H4 (cell line): ENCODE results near the gene TSPO2. TPM values are rescaled to one million over a fixed set of nuclear protein-coding genes. Genes with fewer than 3 reads are reported as not detected.
A peak's percentile ranks its signal among the peaks of the same experiment; 100 is the strongest.
"Not testable (repeated sequence)": the region's sequence is repeated elsewhere in the genome, so short reads cannot be mapped to it uniquely, and the experiment has no call there.

Experiments
- DNase-seq: peaks from one replicate; pipeline ENCODE4 v3.0.0-alpha.2; 2015; ENCODE audit warnings: low spot score
- total RNA-seq: library from RNA; depleted of rRNA; stranded (reverse); fragments of >200 nt; shearing (Covaris generic); gene quantifications from 2 replicates; pipeline ENCODE4 v1.2.3, GENCODE V29; 2014; rRNA removed

Gene TSPO2, protein sequence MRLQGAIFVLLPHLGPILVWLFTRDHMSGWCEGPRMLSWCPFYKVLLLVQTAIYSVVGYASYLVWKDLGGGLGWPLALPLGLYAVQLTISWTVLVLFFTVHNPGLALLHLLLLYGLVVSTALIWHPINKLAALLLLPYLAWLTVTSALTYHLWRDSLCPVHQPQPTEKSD
- total RNA-seq: not detected in 2 replicates

DNA sequence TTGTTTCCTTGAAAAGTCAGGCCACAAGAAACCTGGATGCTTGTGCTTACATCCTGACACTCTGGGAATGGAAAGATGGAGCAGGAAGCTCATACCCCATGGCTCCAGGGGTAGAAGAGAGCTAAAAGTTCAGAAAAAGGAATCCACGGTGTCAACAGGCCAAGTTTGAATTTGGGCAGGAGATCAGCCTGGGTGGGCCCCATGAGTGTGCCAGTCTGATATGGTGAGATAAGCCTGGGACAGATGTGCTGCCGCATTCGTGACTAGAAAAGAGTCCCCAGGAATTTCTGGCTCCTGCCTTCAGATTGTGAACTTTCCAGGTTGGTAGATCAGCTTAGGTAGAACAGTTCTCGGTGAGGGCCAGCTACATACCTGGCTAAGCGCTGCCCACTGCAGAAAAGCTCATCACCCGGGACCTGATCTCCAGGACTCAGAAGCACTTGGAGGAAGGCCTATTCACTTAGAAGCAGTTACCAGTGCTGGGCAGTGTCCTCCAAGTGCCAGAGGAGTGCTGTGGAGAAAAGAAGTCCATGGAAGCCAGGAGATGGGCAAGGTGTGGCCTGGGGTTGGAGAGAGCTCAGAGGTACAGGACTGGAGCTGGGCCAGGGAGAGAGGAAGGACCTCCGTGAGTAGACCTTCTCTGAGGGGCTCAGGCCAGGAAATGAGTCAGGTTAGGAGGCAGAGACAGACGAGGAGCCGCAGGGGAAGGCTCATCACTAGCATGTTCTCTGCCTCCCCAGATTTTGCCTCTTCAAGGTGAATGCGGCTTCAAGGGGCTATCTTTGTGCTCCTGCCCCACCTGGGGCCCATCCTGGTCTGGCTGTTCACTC, at the start of gene TSPO2:
TSPO2 (plus strand) TSS at position 242 of the 830 bp plus-strand sequence; CDS start at position 761, 519 bp downstream.
- no peak for DNase-seq

DNA sequence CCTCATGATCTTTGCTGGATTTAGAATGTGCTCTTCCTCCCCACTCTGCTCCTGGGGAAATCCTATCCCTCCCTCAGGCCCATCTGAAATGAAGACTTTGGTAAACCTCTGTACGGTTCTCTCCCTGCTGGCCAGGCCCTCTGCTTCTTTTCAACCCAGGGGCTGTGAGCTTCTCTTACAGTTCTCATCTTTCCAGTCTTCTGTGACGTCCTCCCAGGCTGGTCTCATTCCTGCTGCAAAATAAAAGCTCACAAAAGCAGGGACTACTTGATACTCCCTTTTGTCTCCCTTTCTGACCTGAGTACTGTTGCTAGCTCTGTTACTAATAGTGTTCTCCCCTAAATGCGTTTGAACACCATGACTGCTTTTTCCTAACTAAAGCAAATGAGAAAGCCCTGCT, 49.5 kb upstream of the TSPO2 start:
- no peak for DNase-seq

DNA sequence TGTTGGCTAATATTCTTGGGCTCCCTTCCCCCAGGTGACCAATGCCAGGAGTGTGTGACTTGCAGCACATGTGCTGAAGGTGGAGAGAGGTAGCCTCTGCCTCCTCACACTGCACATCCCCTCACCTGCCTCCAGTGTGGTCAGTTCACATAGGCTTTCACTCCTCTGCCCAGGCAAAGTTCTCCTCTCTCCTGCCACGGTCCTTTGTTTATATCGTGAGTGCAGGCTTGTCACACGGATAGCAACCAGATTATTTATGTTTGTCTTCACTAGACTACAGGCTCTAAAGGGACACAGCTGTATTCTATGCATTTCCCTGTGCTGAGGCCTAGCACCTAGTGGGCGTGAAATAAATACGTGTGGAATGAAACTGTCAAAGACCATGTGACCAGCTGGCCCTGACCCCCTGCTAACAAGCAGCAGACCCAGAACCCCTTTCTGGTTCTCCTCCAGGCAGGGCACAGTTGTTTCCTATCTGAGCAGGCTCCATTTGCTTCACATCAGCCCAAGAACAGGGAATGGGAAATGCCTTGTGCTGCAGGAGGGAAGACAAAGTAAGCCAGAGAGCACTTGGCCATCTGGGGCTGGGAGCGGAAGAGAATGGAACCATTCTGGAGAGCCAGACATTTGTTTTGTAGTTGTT, 45.6 kb upstream of the TSPO2 start:
- peak; percentile 42 for DNase-seq

DNA sequence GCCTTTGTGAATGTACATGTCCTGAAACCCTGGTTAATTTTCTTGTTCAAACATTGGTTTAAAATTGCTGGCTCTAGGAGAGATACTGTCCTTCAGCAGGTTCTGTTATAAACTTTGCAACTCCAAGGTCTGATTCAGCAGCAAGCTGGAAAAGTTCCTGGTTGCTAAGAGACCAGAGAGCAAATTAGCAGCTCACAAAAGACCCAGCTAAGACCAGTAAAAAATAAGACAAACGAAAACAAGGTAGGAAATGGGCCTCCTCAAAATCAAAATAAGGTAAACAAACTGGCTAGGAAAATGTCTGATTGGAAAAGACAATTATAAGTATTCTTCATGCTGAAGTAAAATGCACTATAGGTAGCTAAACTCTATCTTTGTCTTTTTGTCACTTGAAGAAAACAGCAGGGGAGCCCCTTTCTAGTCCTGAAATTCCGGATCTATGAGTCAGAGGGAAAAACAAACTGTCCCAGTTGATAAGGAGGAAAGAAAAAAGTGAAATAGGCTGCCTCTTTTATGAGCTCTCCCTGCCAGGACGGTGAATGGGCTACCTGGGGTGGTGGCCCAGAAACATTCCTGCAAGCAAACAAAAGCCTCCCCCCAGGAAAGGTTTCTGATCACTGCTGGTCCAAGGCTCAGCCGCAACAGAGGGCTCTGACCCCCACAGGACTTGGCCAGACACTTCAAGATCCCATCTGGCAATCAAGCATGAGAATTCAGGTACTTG, 44.9 kb upstream of the TSPO2 start:
- DNase-seq: peak; percentile 71

DNA sequence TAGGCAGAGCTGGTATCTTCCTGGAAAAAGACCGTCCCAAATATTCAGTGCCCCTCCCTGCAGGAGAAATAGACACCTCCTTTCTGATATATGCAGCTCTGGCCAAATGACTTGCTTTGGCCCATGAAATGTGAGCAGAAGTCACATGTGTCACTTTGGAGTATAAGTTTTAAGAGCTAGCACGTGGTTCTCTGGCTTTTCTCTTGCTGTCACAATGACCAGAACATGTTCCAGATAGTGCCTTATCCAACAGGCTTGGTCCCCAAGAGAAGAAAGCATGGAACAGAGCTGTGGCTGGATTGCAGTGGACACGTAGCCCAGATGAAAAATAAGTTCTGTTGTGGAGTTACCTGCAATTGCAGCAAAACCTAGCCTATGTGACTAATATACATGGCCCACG, 43.6 kb upstream of the TSPO2 start:
- no peak for DNase-seq

DNA sequence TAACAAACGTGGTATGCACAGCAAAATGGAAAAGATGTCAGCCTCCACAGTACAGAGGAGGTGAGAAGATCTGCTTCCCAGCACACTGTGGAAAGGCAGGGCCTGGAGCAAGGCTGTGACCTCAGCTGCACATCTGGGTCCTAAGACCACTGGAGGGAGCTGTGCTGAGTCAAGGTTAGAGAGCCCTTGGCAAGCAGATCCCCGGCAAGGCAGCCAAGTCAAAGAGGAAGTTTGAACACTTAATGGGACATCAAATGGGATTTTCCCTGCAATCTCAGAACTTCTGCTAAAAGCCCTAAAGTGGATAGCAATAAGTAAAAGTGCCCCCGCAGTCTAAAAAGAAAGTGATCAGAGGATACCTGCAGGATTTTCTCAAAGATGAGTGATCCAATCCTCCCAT, 42.7 kb upstream of the TSPO2 start:
- DNase-seq: peak; percentile 79

DNA sequence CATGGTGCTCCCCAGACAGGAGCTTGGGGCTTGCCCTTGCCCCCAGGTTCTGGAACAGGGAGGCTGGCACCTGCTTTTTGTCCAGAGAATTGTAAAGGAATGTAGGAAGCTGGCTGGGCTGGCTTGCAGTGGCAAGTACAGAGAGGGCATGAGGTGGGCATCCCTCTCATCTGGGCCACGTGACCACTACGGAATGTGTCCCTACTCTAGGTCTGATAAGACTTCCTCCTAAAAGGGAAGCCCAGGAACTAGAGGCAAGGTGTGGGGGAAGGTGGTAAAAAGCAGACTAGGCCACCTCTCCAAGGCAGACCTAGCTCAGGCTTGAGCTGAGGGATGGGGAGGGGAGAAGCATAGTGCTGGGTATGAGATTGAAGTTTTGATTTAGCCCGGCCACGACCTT, 42.0 kb upstream of the TSPO2 start:
- DNase-seq: no peak

DNA sequence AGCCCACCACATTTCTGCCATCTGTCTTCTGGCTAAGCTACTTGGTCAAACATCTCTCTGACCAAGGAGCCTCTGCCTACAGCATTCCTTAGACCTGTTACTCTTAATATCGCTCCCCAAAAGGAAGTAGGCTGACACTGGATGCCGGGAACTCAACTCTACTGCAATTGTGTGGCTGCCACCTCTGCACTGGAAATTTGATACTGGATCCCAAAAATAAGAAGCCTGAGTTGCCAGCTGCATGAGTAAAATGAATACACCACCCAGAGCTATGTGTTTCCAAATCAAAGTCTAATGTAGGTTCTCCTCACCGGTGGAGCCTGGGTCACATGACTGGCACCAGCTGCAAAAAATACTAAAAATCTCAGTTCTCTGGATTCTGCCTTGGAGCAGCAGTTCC, 40.1 kb upstream of the TSPO2 start:
- DNase-seq: no peak

DNA sequence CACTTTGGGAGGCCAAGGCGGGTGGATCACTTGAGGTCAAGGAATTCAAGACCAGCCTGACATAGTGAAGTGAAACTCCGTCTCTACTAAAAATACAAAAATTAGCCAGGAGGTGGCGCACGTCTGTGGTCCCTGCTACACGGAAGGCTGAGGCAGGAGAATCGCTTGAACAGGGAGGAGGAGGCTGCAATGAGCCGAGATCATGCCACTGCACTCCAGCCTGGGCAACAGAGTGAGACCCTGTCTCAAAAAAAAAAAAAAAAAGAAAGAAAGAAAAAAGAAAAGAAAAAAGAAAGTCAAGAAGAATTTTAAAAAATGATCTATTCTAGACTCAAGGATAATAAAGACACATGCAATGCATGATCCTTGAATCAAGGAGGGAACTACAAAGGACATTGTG, 36.0 kb upstream of the TSPO2 start:
- DNase-seq: peak; percentile 75

DNA sequence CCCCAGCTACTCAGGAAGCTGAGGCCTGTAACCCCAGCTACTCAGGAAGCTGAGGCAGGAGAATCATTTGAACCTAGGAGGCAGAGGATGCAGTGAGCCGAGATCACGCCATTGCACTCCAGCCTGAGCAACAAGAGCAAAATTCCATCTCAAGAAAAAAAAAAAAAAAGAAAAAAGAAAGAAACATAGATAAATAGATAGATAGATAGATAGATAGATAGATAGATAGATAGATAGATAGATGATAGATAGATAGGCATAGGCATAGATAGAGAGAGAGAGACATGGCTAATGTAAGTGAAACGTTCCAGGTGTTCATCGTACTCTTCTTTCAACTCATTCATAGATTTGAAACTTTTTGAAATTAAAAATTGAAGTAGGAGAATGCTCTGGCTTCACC, 35.3 kb upstream of the TSPO2 start:
- DNase-seq: not testable (repeated sequence)

DNA sequence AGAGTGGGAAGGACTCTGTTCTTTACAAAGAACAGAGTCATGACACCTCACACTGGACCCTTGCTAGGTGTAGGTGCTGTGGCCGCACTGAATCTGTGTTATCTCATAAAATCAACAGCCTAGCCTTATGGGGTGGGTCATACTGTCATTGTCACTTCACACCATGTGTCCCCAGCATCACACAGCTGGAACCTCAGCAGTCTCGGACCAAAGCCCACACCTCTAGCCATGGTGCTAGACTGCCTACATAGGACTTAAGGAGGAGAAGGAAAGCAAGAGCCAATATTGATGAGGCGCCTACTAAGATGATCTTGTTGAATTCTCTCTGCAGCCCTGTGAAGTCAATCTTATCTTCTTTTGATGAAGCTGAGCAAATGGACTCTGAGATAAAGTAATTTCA, 34.3 kb upstream of the TSPO2 start:
- no peak for DNase-seq

DNA sequence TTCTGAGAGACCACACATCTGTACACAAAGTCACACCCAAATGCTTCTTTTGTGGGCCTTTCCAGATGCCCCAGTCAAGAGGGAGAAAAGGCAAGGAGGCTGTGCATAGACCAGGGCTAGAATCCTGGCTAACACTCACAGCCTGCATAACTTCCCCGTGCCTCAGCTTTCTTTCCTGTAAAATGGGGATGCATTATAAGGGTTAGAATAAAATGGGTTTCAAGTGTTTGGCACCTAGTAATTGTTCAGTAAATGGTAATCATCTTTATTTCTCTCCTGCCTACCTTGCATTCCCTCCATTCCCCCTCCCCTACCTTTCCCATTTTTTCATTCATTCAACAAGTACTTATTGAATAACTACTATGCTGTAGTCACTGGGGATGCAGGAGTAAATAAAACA, 32.6 kb upstream of the TSPO2 start:
- no peak for DNase-seq

DNA sequence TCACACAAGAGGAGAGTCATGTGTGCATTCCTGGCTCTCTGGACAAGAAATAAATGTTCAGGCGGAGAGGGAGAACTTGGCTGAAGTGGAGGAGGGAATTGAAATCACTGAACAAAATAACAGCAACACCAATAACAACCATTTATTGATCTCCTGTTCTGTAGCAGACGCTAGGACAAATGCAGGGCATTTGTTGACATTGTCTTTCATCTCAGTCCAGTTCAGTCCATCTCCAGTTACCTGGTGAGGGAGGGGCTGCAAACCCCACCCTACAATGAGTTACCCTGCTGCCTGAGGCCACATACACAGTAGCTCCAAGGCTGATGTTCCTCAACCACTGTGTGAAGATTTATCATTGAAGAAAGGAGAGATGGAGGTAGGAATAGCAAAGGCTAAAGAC, 30.6 kb upstream of the TSPO2 start:
- no peak for DNase-seq

DNA sequence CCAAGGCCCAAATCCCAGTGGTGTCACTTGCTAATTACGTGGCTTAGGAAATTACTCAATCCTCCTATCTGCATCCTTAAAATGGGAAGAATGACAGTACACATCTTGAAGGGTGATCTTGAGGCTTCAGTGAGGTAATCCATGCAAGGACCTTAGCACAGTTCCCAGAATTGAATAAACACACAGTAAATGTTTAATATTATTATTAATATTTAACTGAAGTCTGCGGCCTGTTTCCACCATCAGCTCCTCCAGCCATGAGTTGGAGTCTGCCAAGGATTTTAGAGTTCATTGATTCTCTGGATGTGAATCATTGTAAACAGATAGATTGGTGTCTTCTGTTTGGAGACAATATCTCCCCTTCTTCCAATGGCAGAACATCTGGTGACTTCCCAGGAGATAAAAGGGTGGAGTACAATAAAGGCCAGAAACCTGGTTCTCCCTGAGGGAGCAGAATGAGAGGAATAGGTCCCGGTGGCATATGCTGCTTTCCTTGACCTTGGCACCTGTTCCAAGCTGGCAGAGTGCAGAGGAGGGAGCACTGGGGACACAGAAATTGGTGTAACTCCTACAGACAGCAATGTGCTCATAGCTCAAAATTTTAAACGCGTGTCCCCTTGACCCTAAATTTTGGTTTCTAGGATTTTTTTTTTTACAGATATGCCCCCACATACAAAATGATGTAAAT, 28.7 kb upstream of the TSPO2 start:
- DNase-seq: no peak

DNA sequence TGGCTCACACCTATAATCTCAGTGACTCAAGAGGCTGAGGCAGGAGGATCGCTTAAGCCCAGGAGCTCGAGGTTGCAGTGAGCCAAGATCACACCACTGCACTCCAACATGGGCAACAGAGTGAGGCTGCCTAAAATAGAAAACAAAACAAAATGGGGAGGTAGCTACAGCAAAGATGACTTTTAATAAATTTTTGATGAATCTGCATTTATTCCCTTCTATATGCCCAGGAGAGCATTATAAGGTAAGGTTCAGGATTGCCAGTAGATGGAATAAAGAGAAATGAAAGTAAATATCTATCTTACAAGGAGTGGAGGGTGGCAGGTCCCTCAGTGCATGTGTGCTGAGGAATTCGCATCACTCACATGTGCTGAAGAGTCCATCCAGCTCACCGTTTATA, 27.5 kb upstream of the TSPO2 start:
- no peak for DNase-seq

DNA sequence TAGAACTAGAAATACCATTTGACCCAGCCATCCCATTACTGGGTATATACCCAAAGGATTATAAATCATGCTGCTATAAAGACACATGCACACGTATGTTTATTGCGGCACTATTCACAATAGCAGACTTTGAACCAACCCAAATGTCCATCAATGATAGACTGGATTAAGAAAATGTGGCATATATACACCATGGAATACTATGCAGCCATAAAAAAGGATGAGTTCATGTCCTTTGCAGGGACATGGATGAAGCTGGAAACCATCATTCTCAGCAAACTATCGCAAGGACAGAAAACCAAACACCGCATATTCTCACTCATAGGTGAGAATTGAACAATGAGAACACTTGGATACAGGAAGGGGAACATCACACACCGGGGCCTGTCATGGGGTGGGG, 26.4 kb upstream of the TSPO2 start:
- DNase-seq: not testable (repeated sequence)

DNA sequence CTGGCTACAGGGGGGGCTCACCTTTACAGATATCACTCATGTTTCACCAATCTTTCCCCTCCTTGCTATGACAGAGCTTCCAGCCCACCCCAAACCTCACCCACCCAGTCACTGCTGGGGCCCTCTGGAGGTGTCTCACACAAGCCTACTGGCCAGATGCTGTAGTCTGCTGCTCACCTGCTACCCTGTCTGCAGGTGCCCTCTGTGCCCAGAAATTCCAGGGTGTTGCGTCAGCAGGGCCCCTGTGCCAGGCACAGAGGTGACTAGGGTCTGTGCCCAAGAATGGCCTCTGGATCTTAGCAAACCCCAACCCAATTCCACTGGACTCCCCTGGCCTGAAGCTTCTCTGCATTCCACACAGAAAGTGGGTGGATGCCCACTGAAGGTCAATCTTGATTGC, 24.6 kb upstream of the TSPO2 start:
- no peak for DNase-seq

DNA sequence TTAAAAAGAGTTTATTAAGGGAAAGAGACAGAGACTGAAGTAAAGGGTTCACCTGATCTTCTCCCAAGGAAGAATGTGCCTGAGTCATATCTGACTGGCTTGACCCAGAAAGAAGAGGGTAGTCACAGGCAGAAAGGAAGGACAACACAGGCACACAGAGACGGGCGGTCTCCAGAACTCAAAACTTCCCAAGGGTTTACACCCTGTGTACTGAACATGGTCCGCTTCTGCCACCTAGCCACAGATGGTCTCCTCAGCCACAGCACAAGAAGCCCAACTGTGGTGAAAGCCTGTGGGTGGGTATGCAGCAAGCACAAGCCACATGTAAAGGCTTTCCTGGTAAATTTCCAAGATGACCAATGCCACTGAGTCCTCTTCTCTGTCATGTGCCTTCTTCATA, 20.4 kb upstream of the TSPO2 start:
- DNase-seq: peak; percentile 73

DNA sequence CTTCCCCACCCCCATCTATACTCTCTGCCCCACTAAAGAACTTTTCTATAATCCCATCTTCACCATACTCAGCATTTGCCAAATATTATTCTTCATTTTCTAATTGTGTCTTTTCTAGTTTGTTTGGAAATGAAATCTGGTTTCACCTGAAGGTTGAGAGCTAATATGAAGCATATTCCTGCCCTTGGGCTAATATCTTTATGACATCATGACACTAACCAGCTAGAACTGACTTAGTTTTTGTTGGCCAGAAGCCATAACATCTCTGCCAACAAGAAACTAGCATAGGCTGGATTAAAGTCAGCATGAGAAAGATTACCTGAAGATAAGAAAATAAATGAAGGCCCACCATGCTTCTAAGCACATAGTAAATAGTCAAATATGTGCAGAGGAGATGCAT, 20.0 kb upstream of the TSPO2 start:
- DNase-seq: no peak

DNA sequence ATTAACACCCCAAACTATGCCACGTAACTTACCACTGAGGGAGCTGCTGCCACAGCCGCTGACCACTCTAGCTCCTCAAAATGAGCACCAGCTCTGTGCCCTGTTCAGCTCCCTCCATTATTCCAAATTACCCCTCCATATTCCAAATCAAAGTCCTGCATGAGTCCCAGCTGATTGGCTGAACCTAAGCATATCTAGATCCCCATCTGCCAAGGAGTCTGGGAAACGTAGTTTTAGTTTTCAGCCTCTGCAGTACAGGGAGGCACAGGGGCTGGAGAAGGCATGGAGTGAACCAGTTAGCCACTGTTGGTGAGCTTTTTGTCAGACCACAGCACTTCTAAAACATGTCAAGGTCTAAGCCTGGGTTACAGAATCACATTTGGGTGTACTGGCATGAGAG, 19.2 kb upstream of the TSPO2 start:
- DNase-seq: no peak

DNA sequence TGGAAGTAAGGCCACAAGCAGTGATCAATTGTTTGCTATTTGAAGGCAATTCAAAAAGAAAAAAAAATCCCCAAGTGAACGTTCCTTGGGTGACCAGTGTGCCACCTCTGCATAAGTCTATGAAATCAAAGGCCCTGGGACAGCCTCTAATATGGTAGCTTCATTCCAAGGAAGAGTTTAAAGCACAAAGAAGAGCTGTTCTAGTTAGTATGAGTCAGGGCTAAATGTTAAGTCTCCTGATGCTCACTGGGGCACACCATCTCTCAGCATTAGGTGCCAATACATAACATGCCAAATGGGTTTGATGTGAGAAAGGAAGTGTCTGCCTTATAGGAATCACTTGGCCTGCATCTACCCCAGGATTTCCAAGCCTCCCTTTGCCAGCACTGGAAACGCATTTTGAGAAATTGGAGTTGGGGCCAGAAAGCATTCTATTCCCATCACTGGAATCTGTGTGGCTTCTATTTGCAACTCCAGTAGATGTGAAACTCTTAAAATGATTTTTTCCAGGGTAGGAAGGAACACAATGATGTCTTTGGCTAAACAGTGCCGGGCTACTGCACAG, 16.2 kb upstream of the TSPO2 start:
- no peak for DNase-seq
